Keratinocyte (primary cell): ENCODE results near the gene LHCGR.

Source experiments
- EZH2 ChIP-seq: IDR thresholded peaks from one replicate; pipeline ENCODE4 v1.6.1; 2012; ENCODE audit warnings: inconsistent platforms, mild to moderate bottlenecking, low read length, moderate library complexity
- TF ChIP-seq, protein P1 (sequence below), 3 experiments: IDR thresholded peaks in 1 of 3; conservative IDR thresholded peaks in 1 of 3; optimal IDR thresholded peaks in 1 of 3; 2 replicates in 2 of 3; 3 replicates in 1 of 3; pipeline versions ENCODE3 to v1.5.1; 2011; ENCODE audit warnings: low read length in 3 of 3, mild to moderate bottlenecking in 3 of 3, moderate library complexity in 2 of 3, control low read depth in 1 of 3, inconsistent platforms in 1 of 3; ENCODE audit not compliant: insufficient read depth in 2 of 3; ENCODE audit errors: extremely low read depth in 1 of 3

DNA sequence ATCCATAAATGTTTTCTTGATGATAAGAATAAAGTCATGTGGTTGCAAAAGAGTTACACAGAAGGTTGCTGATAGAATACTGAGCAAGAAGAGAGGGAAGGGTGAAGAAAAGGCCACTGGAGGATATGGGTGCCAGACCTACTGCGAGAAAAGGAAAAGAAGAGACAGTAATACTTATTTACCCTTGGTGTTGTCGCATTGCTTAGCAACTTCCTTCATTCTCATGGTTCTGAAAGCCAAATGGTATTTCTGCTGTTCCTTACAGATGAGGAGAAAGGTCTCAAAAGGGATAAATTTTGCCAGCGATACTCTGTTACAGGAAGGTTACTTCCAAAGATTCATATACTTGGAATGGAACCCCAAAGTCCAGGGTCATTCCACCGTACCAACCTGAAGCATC, 62.5 kb downstream of the LHCGR start:
- TF ChIP-seq, protein P1, sequence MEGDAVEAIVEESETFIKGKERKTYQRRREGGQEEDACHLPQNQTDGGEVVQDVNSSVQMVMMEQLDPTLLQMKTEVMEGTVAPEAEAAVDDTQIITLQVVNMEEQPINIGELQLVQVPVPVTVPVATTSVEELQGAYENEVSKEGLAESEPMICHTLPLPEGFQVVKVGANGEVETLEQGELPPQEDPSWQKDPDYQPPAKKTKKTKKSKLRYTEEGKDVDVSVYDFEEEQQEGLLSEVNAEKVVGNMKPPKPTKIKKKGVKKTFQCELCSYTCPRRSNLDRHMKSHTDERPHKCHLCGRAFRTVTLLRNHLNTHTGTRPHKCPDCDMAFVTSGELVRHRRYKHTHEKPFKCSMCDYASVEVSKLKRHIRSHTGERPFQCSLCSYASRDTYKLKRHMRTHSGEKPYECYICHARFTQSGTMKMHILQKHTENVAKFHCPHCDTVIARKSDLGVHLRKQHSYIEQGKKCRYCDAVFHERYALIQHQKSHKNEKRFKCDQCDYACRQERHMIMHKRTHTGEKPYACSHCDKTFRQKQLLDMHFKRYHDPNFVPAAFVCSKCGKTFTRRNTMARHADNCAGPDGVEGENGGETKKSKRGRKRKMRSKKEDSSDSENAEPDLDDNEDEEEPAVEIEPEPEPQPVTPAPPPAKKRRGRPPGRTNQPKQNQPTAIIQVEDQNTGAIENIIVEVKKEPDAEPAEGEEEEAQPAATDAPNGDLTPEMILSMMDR (optimal IDR thresholded peaks at IDR 0.05 in 1 of 3, IDR thresholded peaks at IDR 0.05 in 1 of 3, conservative IDR thresholded peaks at IDR 0.05 in 1 of 3; ENCODE audit: extremely low read depth in 1 of 3, insufficient read depth in 2 of 3, low read length in 3 of 3): no peak
- TF ChIP-seq EZH2: no peak
